T-cell (primary cell): ENCODE measurements around the gene KCNQ5. TPM values are rescaled to one million over a fixed set of nuclear protein-coding genes. Genes with fewer than 3 reads are reported as not detected.

Source experiments
- ATAC-seq, 4 experiments: fragments of 200-7000 bp in 3 of 4; fragments of 150-1000 bp in 1 of 4; cut with Tn5 transposase; replicated peaks in 1 of 4; 1 replicate in 3 of 4; 2 replicates in 1 of 4; pipeline ENCODE4 v1.10.0; 2021; ENCODE audit warnings: moderate library complexity in 3 of 4, mild to moderate bottlenecking in 2 of 4, moderate number of reproducible peaks in 1 of 4
- CTCF ChIA-PET, 2 donors: fragments of 300-600 bp; sonication (Branson Sonifier 250); formaldehyde crosslinking; loops; one replicate each; lab custom pipeline; 2022; ENCODE audit warnings: antibody characterized with exemption in 2 of 2; lab: Charles Lee
- POLR2A ChIA-PET, 2 donors: fragments of 300-600 bp; sonication (Branson Sonifier 250); formaldehyde crosslinking; loops; one replicate each; lab custom pipeline; 2022; ENCODE audit warnings: antibody characterized with exemption in 2 of 2; lab: Charles Lee
- DNase-seq, 35 experiments: peaks; one replicate each; pipeline versions ENCODE4 v3.0.0 to v3.0.0-alpha.2; 2013 to 2023
- H3K27ac ChIP-seq: one replicate; pipeline ENCODE4 v1.5.1; 2013; ENCODE audit warnings: low read length
- H3K27me3 ChIP-seq, 2 experiments: replicated peaks in 1 of 2; 1 replicate in 1 of 2; 2 replicates in 1 of 2; pipeline versions ENCODE4 v1.6.1 to v1.7.0; 2013; ENCODE audit warnings: low read length in 1 of 2, mixed read lengths in 1 of 2; ENCODE audit not compliant: control insufficient read depth in 2 of 2, insufficient read depth in 2 of 2; ENCODE audit errors: extremely low read depth in 1 of 2
- H3K36me3 ChIP-seq, 2 donors: 1 replicate in 1 of 2; 2 replicates in 1 of 2; pipeline versions ENCODE4 v1.6.1 to v1.7.0; 2013; ENCODE audit warnings: low read length in 1 of 2; ENCODE audit not compliant: control insufficient read depth in 2 of 2, insufficient read depth in 1 of 2; ENCODE audit errors: extremely low read depth in 1 of 2
- H3K4me1 ChIP-seq, 2 experiments: 1 replicate in 1 of 2; 2 replicates in 1 of 2; pipeline versions ENCODE4 v1.6.1 to v1.7.0; 2013; ENCODE audit warnings: low read length in 2 of 2, mixed read lengths in 1 of 2; ENCODE audit not compliant: insufficient read depth in 2 of 2, control insufficient read depth in 1 of 2; ENCODE audit errors: extremely low read depth in 1 of 2
- H3K4me3 ChIP-seq, 2 donors: 1 replicate in 1 of 2; 2 replicates in 1 of 2; pipeline versions ENCODE4 v1.5.1 to v1.7.0; 2013; ENCODE audit warnings: mild to moderate bottlenecking in 2 of 2, low read length in 1 of 2, moderate library complexity in 1 of 2; ENCODE audit not compliant: control insufficient read depth in 1 of 2; ENCODE audit errors: extremely low read depth in 1 of 2
- H3K9me3 ChIP-seq: 2 replicates; pipeline ENCODE4 v1.7.0; 2013
- H3K27ac Mint-ChIP-seq, 2 donors: one replicate each; pipeline ENCODE4 v1.8.0; 2020 to 2021; ENCODE audit warnings: mild to moderate bottlenecking in 2 of 2, mixed read lengths in 2 of 2
- H3K27me3 Mint-ChIP-seq, 2 donors: one replicate each; pipeline ENCODE4 v1.8.0; 2021 to 2022; ENCODE audit warnings: mixed read lengths in 2 of 2
- H3K36me3 Mint-ChIP-seq: one replicate; pipeline ENCODE4 v1.8.0; 2021; ENCODE audit warnings: mixed read lengths
- H3K4me1 Mint-ChIP-seq, 3 donors: one replicate each; pipeline ENCODE4 v1.8.0; 2020 to 2022; ENCODE audit warnings: mixed read lengths in 3 of 3, mild to moderate bottlenecking in 1 of 3
- H3K4me3 Mint-ChIP-seq, 3 donors: one replicate each; pipeline ENCODE4 v1.8.0; 2020 to 2022; ENCODE audit warnings: mild to moderate bottlenecking in 3 of 3, mixed read lengths in 3 of 3, moderate library complexity in 3 of 3
- H3K9me3 Mint-ChIP-seq, 3 donors: one replicate each; pipeline ENCODE4 v1.8.0; 2020 to 2022; ENCODE audit warnings: mixed read lengths in 3 of 3
- WGBS: methylation state at CpG from one replicate; pipeline ENCODE4 v1.1.5; 2013; ENCODE audit warnings: missing lambda C conversion rate; ENCODE audit not compliant: insufficient coverage; 5-methylcytosine and 5-hydroxymethylcytosine counted together
- total RNA-seq, 35 experiments: library from RNA in 6 of 35; stranded (reverse) in 6 of 35; fragments of 120-200 nt in 1 of 35; gene quantifications; one replicate each; pipeline versions ENCODE4 v1.2.1 to v1.2.4 and lab custom pipeline; 2013 to 2026

Gene KCNQ5
- total RNA-seq, 5 donors from 2014 or later (not counting 1 experiment from before 2014, with no cell fraction given) = 3.5 to 5.3 (median 4.3) TPM

DNA sequence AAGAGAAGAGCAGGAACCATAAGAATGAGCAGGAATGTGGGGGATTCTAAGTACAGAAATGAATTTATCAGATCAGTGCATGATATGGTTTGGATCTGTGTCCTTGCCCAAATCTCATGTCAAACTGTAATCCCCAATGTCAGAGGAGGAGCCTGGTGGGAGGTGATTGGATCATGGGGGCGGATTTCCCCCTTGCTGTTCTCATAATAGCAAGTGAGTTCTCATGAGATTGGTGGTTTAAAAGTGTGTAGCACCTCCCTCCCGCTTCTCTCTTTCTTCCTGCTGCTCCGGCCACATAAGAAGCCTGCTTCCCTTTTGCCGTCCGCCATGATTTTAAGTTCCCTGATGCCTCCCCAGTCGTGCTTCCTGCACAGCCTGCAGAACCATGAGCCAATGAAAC is 554.2 kb downstream of the KCNQ5 start:
- Histone ChIP-seq H3K9me3 (no peaks in the 10 kb centered on the region), H3K27ac (no peak overlapping the region), H3K4me3 (no peak overlapping the region), H3K27me3 (no peaks in the 10 kb centered on the region), H3K36me3 (no peaks in the 10 kb centered on the region), H3K4me1 (peaks cover 0 to 4% of the 10 kb centered on the region in 2 experiments)
- DNase-seq (no peak), ATAC-seq (no peak)
- Mint-ChIP-seq H3K27ac (no peak overlapping the region), H3K9me3 (no peaks in the 10 kb centered on the region), H3K27me3 (no peaks in the 10 kb centered on the region), H3K4me1 (peaks cover 6 to 7% (median 7%) of the 10 kb centered on the region in 3 donors), H3K4me3 (no peak overlapping the region), H3K36me3 (no peaks in the 10 kb centered on the region)
- ChIA-PET POLR2A (no interaction called here), CTCF (no interaction called here)
- WGBS = 100% methylated on average over 2 of the region's 6 CpGs

GRCh38 chr6:73177221-73177944 is 555.5 kb downstream of the KCNQ5 start:
- ATAC-seq (no peak), DNase-seq (no peak)
- no peak overlapping the region for H3K27ac Mint-ChIP-seq
- no peaks in the 10 kb centered on the region for H3K27me3 ChIP-seq
- no peak overlapping the region for H3K4me3 Mint-ChIP-seq
- H3K36me3 Mint-ChIP-seq = no peaks in the 10 kb centered on the region
- WGBS = no CpG with 5 or more reads among the region's 5 CpGs
- no peaks in the 10 kb centered on the region for H3K36me3 ChIP-seq
- ChIA-PET CTCF (interaction anchor here (0.6 to 0.8 kb wide), 2 partner anchors 25 to 765 kb away, joined by 3 read pairs; no protein-coding TSS in a partner anchor), POLR2A (interaction anchor here in 1 of 2 donors (0.6 kb wide), 1 partner anchor 101 kb away, joined by 6 read pairs; no protein-coding TSS in a partner anchor)
- H3K9me3 Mint-ChIP-seq = no peaks in the 10 kb centered on the region
- no peaks in the 10 kb centered on the region for H3K9me3 ChIP-seq
- peaks cover 0 to 4% of the 10 kb centered on the region in 2 experiments for H3K4me1 ChIP-seq
- H3K27me3 Mint-ChIP-seq = no peaks in the 10 kb centered on the region
- no peak overlapping the region for H3K4me3 ChIP-seq
- H3K4me1 Mint-ChIP-seq = peaks cover 6 to 7% (median 7%) of the 10 kb centered on the region in 3 donors
- no peak overlapping the region for H3K27ac ChIP-seq

GRCh38 chr6:73180076-73180738 is 558.3 kb downstream of the KCNQ5 start:
- DNase-seq (no peak), ATAC-seq (no peak)
- Histone ChIP-seq H3K4me3 (no peak overlapping the region), H3K4me1 (peaks cover 0 to 4% of the 10 kb centered on the region in 2 experiments), H3K27me3 (no peaks in the 10 kb centered on the region), H3K9me3 (no peaks in the 10 kb centered on the region), H3K27ac (no peak overlapping the region), H3K36me3 (no peaks in the 10 kb centered on the region)
- Mint-ChIP-seq H3K9me3 (no peaks in the 10 kb centered on the region), H3K36me3 (no peaks in the 10 kb centered on the region), H3K4me3 (peak overlapping the region in 1 of 3 donors; percentile 47), H3K4me1 (peaks cover 6 to 7% (median 7%) of the 10 kb centered on the region in 3 donors), H3K27ac (no peak overlapping the region), H3K27me3 (no peaks in the 10 kb centered on the region)
- 94% methylated on average over 3 of the region's 6 CpGs for WGBS
- CTCF ChIA-PET = interaction anchor here in 1 of 2 donors (0.5 kb wide), 1 partner anchor 732 kb away, joined by 3 read pairs; no protein-coding TSS in a partner anchor
- POLR2A ChIA-PET = no interaction called here

DNA sequence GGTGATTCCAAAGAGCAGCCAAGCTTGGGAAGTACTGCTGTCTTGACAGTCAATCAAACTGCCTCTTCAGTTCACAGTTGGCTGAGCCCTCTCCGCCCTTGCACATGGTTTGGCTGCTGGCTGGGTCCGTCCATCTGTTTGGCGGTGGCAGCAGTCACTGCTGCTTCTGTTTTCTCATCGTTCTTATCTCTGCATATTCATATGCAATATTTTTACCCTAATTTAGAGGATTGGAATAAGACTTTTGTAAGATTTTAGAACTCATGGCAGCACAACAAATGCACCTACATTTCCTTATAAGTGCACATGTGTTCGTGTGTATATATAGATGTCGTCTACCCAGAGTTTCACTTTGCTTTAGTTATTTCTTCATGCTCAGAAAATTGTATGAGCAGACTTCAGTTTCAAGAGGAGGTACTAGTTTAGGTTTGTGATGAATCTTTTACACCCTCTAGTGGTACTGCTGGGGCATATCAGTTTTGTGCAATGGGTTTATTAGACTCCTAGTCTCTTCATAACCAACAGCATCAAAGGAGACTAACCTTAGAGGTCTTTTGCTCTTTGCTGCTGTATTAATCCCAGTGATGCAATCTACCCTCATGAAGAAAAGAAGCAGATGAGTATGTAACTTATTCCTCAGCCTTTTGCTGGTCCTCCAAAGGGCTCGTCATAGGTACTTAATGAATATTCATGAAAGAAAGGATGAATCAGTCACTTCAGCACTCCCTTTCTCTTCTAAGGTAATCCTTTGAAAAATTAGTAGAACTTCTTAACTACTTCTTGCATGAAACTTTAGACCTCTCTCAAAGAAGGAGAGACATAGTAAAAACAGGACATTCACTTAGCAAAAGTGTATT is 559.1 kb downstream of the KCNQ5 start:
- POLR2A ChIA-PET = no interaction called here
- no peaks in the 10 kb centered on the region for H3K27me3 Mint-ChIP-seq
- CTCF ChIA-PET = interaction anchor here in 1 of 2 donors (1.0 kb wide), 2 partner anchors 769 to 772 kb away, joined by 3 read pairs; no protein-coding TSS in a partner anchor
- DNase-seq = peak in 4 of 35 experiments; percentile 6 to 59 (median 10)
- Histone ChIP-seq H3K27ac (no peak overlapping the region), H3K9me3 (no peaks in the 10 kb centered on the region), H3K27me3 (no peaks in the 10 kb centered on the region), H3K36me3 (no peaks in the 10 kb centered on the region), H3K4me3 (no peak overlapping the region), H3K4me1 (peaks cover 0 to 4% of the 10 kb centered on the region in 2 experiments)
- peaks cover 6 to 7% (median 7%) of the 10 kb centered on the region in 3 donors for H3K4me1 Mint-ChIP-seq
- H3K4me3 Mint-ChIP-seq = peak overlapping the region; percentile 47 to 49 (median 47)
- H3K27ac Mint-ChIP-seq = no peak overlapping the region
- H3K36me3 Mint-ChIP-seq = no peaks in the 10 kb centered on the region
- WGBS = 100% methylated on average over 1 of the region's 7 CpGs
- ATAC-seq = peak; percentile 77 to 85 (median 82)
- H3K9me3 Mint-ChIP-seq = no peaks in the 10 kb centered on the region

DNA sequence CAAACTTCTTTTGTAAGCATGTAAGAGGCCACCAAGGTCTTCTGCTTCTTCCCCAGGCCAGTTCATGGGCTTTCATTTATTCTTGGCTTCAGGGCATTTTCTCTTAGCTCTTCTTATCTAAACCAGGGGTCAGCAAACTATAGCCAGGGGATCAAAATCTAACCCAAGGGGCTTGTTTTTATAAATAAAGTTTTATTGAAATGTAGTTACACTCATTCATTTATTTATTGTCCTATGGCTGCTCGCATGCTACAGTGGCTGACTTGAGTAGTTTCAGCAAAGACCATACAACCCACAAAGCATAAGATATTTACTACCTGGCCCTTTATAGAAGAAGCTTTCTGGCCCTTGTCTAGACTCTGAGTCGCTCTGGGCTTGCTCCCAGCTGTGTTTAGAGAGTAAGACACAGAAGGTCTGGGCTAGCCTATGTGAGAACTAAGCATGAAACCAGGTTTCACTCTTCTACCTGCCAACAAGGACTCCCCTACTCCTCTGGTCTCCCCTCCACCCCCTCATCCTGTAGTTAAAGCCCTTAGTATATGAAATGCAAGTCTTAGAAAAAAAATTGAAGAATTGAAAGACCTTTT is 560.2 kb downstream of the KCNQ5 start:
- no peak overlapping the region for H3K27ac Mint-ChIP-seq
- no peak for ATAC-seq

More for the DNA sequence above, 560.2 kb downstream of the KCNQ5 start:
- Histone ChIP-seq H3K4me3 (no peak overlapping the region), H3K36me3 (no peaks in the 10 kb centered on the region), H3K27ac (no peak overlapping the region), H3K4me1 (peaks cover 0 to 4% of the 10 kb centered on the region in 2 experiments), H3K9me3 (no peaks in the 10 kb centered on the region), H3K27me3 (no peaks in the 10 kb centered on the region)
- WGBS = no CpG with 5 or more reads among the region's 2 CpGs
- no peak for DNase-seq
- peaks cover 6 to 11% (median 7%) of the 10 kb centered on the region in 3 donors for H3K4me1 Mint-ChIP-seq
- no peaks in the 10 kb centered on the region for H3K9me3 Mint-ChIP-seq
- H3K36me3 Mint-ChIP-seq = no peaks in the 10 kb centered on the region
- POLR2A ChIA-PET = no interaction called here
- no peak overlapping the region for H3K4me3 Mint-ChIP-seq
- CTCF ChIA-PET = interaction anchor here (0.7 to 1.9 kb wide), 7 partner anchors 390 to 773 kb away, joined by 3 to 6 read pairs (median 3); no protein-coding TSS in a partner anchor
- H3K27me3 Mint-ChIP-seq = no peaks in the 10 kb centered on the region
